ENCODE data around the gene SLC8A1. TPM values are rescaled to one million over a fixed set of nuclear protein-coding genes. Genes with fewer than 3 reads are reported as not detected.
"Not testable (repeated sequence)": the region's sequence is repeated elsewhere in the genome, so short reads cannot be mapped to it uniquely, and the experiment has no call there.

Gene SLC8A1
- total and polyA plus RNA-seq, 12 donors = 0.54 to 128 (median 18.5) TPM

DNA sequence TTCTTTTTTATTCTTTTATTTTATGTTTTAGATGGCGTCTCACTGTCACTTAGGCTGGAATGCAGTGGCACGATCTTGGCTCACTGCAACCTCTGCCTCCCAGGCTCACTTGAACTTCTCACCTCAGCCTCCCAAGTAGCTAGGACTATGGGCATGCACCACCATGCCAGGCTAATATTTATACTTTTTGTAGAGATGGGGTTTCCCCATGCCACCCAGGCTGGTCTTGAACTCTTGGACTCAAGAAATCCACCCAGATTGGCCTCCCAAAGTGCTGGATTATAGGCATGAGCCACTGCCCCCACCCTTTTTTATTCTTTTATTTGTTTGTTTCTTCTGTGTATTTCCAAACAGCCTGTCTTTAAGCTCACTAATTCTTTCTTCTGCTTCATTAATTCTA lies 366.1 kb downstream of the SLC8A1 start:
- Histone ChIP-seq H3K4me3 (no peak overlapping the region), H3K27me3 (no peaks in the 10 kb centered on the region), H3K4me1 (replicated peaks in 1 of 2) (no peaks in the 10 kb centered on the region), H3K9me3 (replicated peaks in 1 of 3) (no peaks in the 10 kb centered on the region), H3K27ac (no peak overlapping the region), H3K36me3 (replicated peaks in 1 of 2) (no peaks in the 10 kb centered on the region)
- 90 to 92% (median 91%) methylated on average over 2 of the region's 2 CpGs for WGBS, 4 donors
- intact Hi-C loops (cut with DNase I) = no loop called here
- TF ChIP-seq, protein P1, sequence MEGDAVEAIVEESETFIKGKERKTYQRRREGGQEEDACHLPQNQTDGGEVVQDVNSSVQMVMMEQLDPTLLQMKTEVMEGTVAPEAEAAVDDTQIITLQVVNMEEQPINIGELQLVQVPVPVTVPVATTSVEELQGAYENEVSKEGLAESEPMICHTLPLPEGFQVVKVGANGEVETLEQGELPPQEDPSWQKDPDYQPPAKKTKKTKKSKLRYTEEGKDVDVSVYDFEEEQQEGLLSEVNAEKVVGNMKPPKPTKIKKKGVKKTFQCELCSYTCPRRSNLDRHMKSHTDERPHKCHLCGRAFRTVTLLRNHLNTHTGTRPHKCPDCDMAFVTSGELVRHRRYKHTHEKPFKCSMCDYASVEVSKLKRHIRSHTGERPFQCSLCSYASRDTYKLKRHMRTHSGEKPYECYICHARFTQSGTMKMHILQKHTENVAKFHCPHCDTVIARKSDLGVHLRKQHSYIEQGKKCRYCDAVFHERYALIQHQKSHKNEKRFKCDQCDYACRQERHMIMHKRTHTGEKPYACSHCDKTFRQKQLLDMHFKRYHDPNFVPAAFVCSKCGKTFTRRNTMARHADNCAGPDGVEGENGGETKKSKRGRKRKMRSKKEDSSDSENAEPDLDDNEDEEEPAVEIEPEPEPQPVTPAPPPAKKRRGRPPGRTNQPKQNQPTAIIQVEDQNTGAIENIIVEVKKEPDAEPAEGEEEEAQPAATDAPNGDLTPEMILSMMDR (IDR thresholded peaks at IDR 0.05) = no peak
- no peak for TF ChIP-seq POLR2A (IDR thresholded peaks at IDR 0.05)
- DNase-seq = no peak

DNA sequence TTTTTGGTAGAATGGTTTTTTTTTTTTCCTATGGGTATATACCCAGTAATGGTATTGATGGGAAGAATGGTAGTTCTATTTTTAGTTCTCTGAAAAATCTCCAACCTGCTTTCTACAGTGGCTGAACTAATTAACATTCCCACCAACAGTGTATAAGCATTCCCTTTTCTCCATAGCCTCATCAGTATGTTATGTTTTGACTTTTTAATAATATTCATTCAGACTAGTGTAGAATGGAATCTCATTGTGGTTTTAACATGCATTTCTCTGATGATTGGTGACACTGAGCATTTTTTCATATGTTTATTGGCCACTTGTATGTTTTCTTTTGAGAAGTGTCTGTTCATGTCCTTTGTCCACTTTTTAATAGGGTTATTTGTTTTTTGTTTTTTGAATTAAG lies 378.6 kb downstream of the SLC8A1 start:
- intact Hi-C loops (cut with DNase I) = not testable (repeated sequence)

DNA sequence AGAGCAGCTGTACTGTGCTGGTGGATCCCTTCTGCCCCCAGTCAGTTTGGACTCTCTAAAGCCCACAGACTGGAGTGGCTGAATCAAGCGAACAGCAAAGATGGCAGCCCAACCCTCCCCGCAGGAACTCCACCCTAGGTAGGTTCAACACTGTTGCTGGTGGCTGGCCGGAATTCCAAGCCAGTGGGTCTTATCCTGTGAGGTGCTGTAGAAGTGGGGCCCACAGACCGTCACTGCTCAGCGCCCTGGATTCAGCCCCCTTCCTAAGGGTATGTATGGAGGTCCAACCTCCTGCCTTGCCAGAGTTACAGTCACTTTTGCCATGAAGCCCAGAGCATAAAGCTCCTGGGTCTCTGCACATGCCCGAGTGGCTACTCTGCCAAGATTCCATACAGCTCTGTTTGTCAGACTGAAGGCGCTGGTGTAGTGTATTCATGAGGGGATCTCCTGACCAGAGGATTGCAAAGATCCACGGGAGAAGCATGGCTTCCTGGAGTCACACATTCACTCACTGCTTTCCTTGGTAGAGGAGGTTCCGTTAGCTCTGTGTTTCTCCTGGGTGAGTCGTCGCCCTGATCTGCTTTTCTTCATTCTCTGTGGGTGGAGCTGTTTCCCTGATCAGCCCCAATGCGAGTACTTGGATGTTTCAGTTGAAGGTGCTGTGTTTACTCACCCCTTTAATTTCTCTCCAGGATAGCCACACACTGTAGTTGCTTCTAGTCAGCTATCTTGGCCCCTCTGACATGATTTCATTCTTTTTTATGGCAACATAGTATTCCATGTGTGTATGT lies 379.3 kb downstream of the SLC8A1 start:
- Histone ChIP-seq H3K27ac (no peak overlapping the region), H3K36me3 (replicated peaks in 1 of 2) (no peaks in the 10 kb centered on the region), H3K4me1 (replicated peaks in 1 of 2) (no peaks in the 10 kb centered on the region), H3K9me3 (replicated peaks in 1 of 3) (no peaks in the 10 kb centered on the region), H3K27me3 (no peaks in the 10 kb centered on the region), H3K4me3 (no peak overlapping the region)
- DNase-seq = no peak
- WGBS, 4 donors = 73 to 93% (median 87%) methylated on average over 7 to 12 of the region's 12 CpGs
- no peak for TF ChIP-seq POLR2A (IDR thresholded peaks at IDR 0.05)
- TF ChIP-seq, protein P1 (IDR thresholded peaks at IDR 0.05) = no peak
- intact Hi-C loops (cut with DNase I) = no loop called here

More for the DNA sequence above, 378.6 kb downstream of the SLC8A1 start:
- not testable (repeated sequence) for H3K36me3 ChIP-seq (replicated peaks in 1 of 2); H3K4me3 ChIP-seq; H3K9me3 ChIP-seq (replicated peaks in 1 of 3); H3K27me3 ChIP-seq; H3K4me1 ChIP-seq (replicated peaks in 1 of 2); H3K27ac ChIP-seq; DNase-seq

DNA sequence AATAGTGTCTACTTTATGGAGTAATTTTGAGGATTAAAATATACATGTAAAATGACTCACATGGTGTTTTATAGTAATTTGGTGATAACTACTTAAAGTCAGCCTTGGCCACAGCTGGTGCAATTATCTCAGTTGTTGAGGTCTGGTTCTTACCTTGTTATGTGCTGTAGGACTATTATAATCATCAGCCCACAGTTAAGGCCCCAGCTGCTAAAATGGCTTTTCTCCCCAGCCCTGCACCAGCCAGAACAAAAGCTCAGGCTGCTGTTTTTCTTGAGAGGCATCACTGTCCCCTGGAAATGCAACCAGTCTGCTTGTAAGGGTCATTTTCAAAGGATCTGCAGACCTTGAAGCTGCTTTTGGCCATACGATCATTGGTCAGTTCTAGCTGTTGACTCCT lies 389.5 kb downstream of the SLC8A1 start:
- no peaks in the 10 kb centered on the region for H3K36me3 ChIP-seq (replicated peaks in 1 of 2)
- H3K27ac ChIP-seq = no peak overlapping the region
- no peak for TF ChIP-seq POLR2A (IDR thresholded peaks at IDR 0.05)
- TF ChIP-seq, protein P1 (IDR thresholded peaks at IDR 0.05) = no peak
- intact Hi-C loops (cut with DNase I) = no loop called here
- 50 to 91% (median 75%) methylated on average over 1 of the region's 1 CpG for WGBS, 4 donors
- no peak overlapping the region for H3K4me3 ChIP-seq
- DNase-seq = no peak
- H3K27me3 ChIP-seq = no peaks in the 10 kb centered on the region
- H3K4me1 ChIP-seq (replicated peaks in 1 of 2) = no peaks in the 10 kb centered on the region
- peaks cover 0 to 3% (median 0%) of the 10 kb centered on the region in 3 donors for H3K9me3 ChIP-seq (replicated peaks in 1 of 3)

DNA sequence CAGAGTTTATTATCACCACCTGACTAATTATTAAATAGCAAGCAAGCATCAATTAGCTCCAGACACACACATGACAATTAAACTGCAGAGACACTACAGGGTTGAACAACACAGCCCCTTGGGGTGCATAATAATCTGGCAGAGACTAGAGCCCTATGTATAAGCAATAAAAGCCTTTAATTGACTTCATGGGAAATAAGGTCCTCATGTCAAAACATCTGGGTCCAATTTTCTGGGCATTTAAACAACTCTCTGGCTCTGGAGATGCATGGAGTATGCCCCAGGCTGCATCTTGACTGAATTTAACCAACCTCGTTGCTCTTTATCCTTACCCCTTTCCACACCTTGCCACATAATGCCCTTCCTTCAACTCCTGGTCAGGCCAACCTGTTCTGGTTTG lies 402.1 kb downstream of the SLC8A1 start:
- H3K4me3 ChIP-seq = no peak overlapping the region
- no peaks in the 10 kb centered on the region for H3K9me3 ChIP-seq (replicated peaks in 1 of 3)
- WGBS, 4 donors = 51 to 62% (median 60%) methylated on average over 1 of the region's 1 CpG
- no peak for DNase-seq
- no peaks in the 10 kb centered on the region for H3K27me3 ChIP-seq
- TF ChIP-seq POLR2A (IDR thresholded peaks at IDR 0.05) = no peak
- TF ChIP-seq, protein P1 (IDR thresholded peaks at IDR 0.05) = no peak
- intact Hi-C loops (cut with DNase I) = no loop called here
- no peak overlapping the region for H3K27ac ChIP-seq
- no peaks in the 10 kb centered on the region for H3K36me3 ChIP-seq (replicated peaks in 1 of 2)
- no peaks in the 10 kb centered on the region for H3K4me1 ChIP-seq (replicated peaks in 1 of 2)

Data from adrenal gland (tissue), 12 donors.